Brain (organoid and tissue), 1 donor: ENCODE data around the gene SAXO2. TPM values are rescaled to one million over a fixed set of nuclear protein-coding genes. Genes with fewer than 3 reads are reported as not detected.

Experiments
- polyA plus RNA-seq: library from polyadenylated mRNA; stranded (reverse); fragments of 350-450 nt; fragmentation: Illumina TruSeq; extraction: RNeasy Lipid Tissue Mini Kit (QIAGEN cat#74804); gene quantifications from one replicate; pipeline ENCODE4 v1.2.3, GENCODE V29; 2015; ENCODE audit warnings: low read depth, low replicate concordance; ENCODE audit not compliant: insufficient read depth

Gene SAXO2
- polyA plus RNA-seq, 1 donor from 2014 or later: 3.0 TPM

Other genes with a start within 250 kb of the SAXO2 start
- 15.7 TPM for gene MEX3B, start 216.8 kb upstream of the SAXO2 start, polyA plus RNA-seq
- 17.7 TPM for gene EFL1, start 84 bp upstream of the SAXO2 start, polyA plus RNA-seq
- gene GOLGA6L10, start 86.7 kb downstream of the SAXO2 start, polyA plus RNA-seq: 0.85 TPM
- gene GOLGA6L9, start 167.0 kb downstream of the SAXO2 start, polyA plus RNA-seq: 1.3 TPM